A673 (cell line): ENCODE results near the gene TSSC4.

ENCODE experiments used
- CTCF ChIP-seq: fragments of 300-800, 200-600 bp; sonication (generic); conservative IDR thresholded peaks from 2 replicates; pipeline ENCODE4 v1.5.1; 2017; ENCODE audit warnings: low read depth, mild to moderate bottlenecking, antibody characterized with exemption, low read length, moderate library complexity, mixed read lengths
- EZH2 ChIP-seq: fragments of 200-600 bp; sonication (generic); IDR thresholded peaks from 2 replicates; pipeline ENCODE4 v1.6.1; 2017; ENCODE audit warnings: borderline replicate concordance, low read depth, mild to moderate bottlenecking, mixed read lengths, antibody characterized with exemption, low read length; ENCODE audit not compliant: poor library complexity, severe bottlenecking

- TF ChIP-seq CTCF (no peak), EZH2 (no peak)
These were observed 19.7 kb upstream of the TSSC4 start for GRCh38 chr11:2380807-2381350.
